ENCODE measurements around the gene PPP1R37.

Gene PPP1R37

DNA sequence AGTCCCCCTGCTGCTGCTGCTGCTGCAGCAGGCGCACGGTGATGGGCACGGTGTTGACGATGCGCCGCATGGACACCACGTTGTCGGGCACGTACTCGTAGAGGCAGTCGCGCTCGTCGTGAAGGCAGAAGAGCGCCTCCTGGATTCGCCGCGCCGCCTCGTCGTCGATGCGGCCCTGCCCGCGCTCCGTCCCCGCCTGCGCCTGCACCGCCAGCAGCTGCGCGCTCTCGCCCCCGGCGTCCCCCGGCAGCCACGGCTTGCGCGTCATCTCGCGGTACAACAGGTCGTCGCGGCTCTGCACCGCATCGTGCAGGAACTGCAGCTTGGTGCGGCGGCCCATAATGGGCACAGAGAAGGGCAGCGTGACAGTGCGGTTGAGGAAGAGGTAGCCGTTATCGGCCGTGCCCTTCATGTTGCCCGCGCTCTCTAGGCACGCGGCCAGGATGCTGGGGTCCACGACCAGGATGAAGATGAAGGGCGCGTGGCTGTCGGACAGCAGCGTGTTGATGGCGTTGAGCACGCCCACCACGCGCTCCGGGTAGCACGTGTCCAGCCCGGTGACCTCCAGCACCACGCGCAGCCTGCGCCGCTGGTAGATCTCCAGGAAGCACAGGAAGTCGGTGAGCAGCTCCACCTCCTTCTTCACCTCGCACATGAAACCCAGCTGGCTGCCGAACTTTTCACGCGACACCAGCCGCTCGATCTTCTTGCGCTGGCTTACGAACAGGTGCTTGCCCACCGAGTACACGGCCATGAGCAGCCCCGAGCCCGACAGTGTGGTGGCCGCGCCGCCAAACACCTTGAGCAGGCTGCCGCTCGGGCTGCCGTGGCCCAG is 59.7 kb downstream of the PPP1R37 start:
- DNase-seq (ENCODE audit: low spot score), result no peak

DNA sequence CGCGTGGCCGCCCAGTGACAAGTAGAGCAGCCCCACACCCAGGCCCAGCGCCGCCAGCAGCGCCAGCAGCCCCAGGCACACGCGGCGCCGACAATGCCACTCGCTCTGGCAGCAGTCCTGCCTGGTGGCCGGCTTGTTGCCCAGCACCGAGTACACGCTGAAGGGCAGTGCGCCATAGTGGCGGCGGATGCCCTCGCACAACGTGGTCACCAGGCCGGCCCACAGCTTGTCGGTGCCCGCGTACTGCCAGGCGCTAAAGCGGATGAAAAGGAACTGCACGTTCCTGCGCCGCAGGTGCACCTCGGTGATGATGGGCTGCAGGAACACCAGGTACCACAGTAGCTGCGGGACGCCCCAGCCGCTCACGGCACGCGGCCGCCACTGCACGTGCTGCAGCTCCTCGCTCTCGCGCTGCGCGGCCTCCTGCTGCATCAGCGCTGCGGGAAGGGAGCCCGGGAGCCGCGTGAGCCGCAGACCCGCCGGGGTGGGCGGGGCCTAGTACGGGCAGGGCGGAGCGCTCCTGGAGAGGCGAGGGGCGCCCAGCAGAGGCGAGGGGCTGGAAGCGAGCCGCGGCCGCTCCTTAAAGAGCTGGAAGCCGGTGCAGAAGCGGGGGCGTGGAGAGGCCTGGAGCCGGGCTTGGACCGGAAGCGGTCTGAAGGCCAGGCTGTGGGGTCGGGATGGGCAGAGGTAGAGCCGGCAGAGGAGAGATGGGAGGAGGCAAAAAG is 60.5 kb downstream of the PPP1R37 start:
- no peak for DNase-seq (ENCODE audit: low spot score)

DNA sequence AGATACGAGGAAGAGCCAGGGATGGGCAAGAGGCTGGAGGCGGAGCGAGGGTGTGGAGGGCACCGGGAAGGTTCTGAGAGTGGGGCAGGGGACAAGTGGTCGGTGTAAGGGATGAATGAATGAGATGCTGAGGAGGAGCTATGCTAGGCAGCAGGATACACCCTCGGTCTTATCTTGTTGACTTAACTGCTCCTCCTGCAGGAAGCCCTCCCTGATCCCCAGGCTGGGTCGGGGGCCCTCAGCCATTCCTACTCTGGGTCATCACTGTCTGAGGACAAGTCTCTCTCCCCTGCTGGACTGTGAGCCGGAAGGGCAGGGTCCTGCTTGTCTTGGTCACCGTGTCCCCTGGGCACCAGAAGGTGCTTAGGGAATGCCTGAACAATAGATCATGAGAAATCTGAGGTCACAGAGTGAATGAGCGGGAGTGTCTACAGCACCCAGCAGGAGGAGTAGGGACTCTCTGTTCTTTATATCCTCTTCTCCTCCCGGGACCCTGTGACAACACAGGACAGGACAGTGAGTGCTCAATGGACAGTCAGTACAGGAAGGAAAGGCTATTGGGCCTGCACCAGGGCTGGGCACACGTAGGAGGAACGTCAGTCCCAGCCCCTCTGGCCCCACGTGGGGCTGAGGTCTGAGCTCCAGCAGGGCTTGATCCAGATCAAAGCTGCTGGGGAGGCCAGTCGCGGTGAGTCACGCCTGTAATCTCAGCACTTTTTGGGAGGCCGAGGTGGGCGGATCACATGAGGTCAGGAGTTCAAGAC is 61.3 kb downstream of the PPP1R37 start:
- DNase-seq (ENCODE audit: low spot score), result peak; percentile 72

- no peak for DNase-seq (ENCODE audit: low spot score)
Measured at GRCh38 chr19:45156011-45156630, 63.1 kb downstream of the PPP1R37 start.

- no peak for DNase-seq (ENCODE audit: low spot score)
Measured at GRCh38 chr19:45156751-45157150, 63.8 kb downstream of the PPP1R37 start.

DNA sequence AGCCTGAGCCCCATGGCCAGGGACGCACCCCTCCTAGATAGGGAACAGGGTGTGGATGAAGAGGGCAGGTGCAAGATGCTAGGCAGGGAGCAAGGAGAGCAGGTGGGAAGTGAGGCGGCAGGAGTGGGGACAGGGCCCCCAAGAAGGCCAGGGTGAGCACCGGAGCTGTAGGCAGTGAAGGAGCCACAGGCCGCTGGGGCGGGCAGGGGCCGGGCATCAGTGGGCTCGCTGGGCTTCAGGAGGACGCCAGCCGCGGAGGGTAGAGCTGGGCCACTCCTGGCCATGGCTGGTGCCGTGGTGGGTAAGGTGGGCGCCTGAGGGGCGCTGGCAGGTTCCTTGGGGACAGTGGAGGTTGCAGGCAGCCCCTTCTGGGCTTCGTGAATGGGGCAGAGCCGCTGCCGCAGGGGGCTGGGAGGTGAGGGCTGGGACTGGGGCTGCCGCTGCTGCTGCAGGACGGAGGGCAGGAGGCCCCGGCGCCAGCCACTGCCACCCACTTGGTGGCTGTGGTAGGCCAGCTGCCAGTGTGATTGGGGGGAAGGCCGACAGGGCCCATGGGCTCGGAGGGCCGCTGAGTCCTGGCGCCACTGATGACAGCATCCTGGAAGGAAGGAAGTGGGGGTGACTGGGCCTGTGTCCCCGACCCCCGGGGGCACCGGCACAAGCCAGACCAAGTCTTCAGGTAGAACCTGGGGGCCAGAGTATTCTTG is 65.7 kb downstream of the PPP1R37 start:
- DNase-seq (ENCODE audit: low spot score), result no peak

- no peak for DNase-seq (ENCODE audit: low spot score)
Measured at GRCh38 chr19:45159210-45159970, 66.4 kb downstream of the PPP1R37 start.

DNA sequence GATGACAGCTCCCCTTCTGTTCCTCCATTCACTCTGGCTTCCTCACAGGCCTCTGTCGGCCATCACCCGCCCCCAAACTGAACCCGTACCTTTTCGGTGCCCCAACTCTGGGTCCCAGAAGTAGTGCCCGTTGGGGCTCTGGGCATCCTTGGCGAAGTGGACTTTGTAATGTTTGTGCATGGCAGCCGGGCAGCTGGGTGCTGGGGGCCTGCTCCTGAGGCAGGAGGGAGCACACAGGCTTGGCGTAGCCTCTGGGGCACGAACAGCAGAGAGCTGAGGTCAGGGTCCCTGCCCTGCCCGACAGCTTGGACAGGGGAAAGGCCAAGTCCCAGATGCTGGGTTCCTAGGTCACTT is 67.0 kb downstream of the PPP1R37 start:
- no peak for DNase-seq (ENCODE audit: low spot score)

GRCh38 chr19:45160870-45161737 is 68.1 kb downstream of the PPP1R37 start, which contains the start of gene NKPD1:
TSS of gene NKPD1 (minus strand) at chr19:45160982. CDS start at chr19:45160150, 832 bp downstream.
- DNase-seq (ENCODE audit: low spot score), result no peak

DNA sequence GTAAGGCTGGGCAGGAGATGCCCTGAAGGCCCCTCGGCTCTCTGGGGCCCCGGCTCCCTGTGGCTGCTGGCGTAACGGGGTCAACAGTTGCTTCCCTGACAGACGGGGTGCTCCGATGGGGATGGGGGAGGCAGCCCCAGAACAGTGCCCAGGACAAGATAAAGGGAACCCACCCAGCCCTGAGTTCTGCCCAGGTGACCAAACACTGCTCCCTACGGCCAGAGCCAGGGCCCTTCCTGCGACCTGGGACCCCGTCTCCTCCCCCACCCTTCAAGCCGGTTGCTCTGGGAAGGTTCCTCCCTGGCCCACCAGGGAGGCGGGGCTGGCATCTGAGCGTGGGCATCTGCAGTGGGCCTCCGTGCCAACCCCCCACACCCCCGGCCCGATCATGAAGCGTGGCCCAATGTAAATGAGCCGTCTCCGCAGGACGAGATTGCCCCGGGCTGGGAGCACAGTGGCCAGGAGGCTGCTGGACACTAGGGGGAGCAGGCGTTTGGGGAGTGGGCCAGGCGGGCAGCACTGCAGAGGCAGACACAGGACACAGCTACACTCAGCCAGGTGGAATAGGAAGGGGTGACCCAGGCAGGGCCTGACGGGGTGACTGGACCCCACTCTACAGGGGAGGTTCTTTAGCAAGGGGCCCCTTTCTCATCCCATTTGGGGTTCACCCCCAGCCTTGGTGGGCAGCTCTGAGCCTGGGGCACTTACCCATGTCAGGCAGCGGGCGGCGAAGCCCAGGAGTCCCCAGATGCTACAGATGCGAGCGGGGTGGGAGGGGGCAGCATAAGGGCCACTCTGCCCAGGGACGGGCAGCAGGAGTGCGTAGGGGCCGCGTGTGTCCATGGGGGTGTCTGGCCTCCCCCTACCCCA is 69.0 kb downstream of the PPP1R37 start:
- DNase-seq (ENCODE audit: low spot score), result no peak

DNA sequence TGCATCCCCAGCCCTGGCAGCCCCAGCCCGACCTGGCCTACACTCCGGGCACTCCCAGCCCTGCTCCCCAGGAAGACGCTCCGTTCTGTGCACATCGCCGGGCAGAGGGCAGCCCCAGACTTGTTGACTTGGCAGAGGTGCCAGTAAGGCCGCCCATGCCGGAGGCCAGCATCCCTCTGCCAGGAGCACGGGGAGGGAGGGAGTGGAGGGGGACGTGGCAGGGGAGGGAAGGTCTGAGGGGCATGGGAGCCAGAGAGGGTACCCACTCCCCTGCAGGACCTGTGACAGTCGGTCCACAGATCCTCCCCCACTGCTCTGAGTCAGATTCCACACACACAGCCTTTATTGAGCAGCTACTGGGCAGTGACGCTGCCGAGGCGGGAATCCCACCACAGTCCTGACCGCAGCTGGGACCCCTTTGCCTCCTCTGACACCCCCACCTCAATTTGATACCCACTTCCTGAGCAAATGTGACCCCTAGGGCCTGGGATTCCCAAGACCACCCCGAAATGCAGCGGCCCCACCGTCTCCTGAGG is 69.7 kb downstream of the PPP1R37 start:
- DNase-seq (ENCODE audit: low spot score), result no peak

GRCh38 chr19:45163156-45163555 is 70.2 kb downstream of the PPP1R37 start:
- DNase-seq (ENCODE audit: low spot score), result no peak

DNA sequence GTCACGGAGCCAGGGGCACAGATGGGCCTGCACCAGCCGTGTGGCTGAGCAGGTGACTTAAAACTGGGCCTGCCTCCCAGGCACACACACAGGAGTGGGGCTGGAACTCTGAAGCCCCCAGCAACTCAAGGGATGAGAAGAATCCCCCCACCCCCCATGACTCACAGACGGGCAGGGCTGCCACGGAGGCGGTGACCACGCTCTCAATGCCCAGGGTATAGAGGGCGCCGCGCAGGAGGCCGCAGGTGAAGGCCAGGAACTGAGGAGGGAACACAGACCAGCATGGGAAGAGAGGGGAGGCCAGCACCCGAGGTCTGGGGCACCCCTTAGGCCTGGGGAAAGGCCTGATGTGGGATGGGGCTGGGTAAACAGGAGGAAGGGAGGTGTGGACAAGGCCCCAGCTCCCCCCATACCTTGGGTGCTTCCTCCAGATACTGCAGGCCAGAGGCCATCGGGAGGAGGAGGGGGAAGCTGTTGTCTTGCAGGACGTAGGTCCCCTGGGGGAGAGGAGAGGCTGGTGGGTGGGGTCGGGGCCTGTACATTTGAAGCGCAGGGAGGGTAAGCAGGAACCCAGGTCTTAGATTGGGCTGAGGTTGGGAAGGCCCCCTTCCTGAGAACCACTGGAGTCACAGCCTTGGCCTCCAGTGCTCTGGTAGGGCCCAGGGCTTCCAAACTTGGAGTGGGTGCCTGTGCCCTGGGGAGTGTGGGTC is 70.9 kb downstream of the PPP1R37 start:
- no peak for DNase-seq (ENCODE audit: low spot score)

DNA sequence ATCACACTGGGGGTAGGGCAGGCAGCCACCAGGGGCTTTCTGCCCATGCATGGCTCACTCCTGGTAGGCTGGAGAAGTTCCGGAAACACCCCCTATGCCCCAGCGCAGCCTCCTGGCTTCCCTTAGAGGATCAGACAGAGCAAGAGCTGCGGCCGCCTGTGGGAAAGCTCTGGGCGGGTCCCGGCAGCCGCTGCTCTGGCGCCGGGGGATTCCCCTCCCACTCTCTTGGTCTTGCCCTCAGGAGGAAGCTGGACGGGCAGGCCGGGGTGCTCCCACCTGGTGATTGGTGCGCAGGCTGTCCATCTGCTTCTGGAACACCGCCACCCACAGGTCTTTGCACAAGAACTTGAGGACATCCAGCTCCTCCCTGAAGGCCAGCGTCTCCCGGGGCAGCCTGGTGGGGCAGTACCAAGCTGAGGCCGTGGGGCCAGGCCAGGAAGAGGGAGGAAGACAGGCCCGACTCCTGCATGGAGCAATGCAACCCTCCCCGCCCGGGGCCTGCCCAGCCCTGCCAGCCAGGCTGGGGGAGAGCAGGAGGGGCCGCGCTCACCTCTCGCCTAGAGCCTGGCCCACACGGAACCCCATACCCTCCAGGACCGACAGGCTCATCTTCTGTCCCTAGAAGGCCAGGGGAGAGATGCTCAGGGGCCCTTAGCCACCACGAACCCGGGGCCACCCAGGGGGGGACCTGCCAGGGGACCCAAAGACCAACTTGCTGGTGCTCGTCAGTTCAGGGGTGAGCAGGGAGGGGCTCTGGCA is 71.8 kb downstream of the PPP1R37 start:
- no peak for DNase-seq (ENCODE audit: low spot score)

GRCh38 chr19:45166723-45167252 is 73.8 kb downstream of the PPP1R37 start:
- DNase-seq (ENCODE audit: low spot score), result no peak

GRCh38 chr19:45168767-45169351 is 75.9 kb downstream of the PPP1R37 start:
- no peak for DNase-seq (ENCODE audit: low spot score)
